D721Med (cell line): ENCODE data around the gene TIE1.

Experiments used
- DNase-seq: peaks from one replicate; pipeline ENCODE4 v3.0.0; 2011; ENCODE audit warnings: low spot score; ENCODE audit not compliant: insufficient read length
- FAIRE-seq: peaks from 2 replicates; lab custom pipeline; 2011; peaks lifted over from hg19 to GRCh38; lab: Jason Lieb, UNC
- CTCF ChIP-seq: IDR thresholded peaks from 2 replicates; pipeline ENCODE4 v1.5.1; 2012; ENCODE audit warnings: mild to moderate bottlenecking, control low read depth; ENCODE audit not compliant: insufficient read depth; ENCODE audit errors: missing control alignments

TIE1 gene

GRCh38 chr1:43279666-43280065 lies 21.1 kb upstream of the TIE1 start:
- DNase-seq, result no peak
- TF ChIP-seq CTCF, result no peak
- FAIRE-seq, result no peak

DNA sequence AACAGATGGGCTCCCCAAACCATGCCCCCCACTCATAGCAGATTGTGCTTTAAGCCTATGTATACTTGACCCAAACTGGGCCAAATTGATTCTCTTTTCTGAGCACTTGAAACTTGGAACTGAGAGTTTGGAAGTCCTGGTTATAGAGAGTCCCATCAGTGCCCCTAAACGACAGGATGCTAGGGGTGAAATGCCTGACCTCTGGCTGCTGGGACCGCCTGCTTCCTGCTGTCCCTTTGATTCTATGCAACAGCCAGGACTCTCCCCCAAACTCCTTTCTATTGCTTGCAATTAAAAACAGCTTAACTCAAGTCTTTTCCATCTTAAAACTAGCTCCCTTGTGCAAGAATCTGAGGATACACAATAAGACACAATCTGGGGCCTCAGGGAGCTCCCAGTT lies 20.1 kb upstream of the TIE1 start:
- DNase-seq (no peak), FAIRE-seq (no peak)
- TF ChIP-seq CTCF, result no peak

GRCh38 chr1:43282220-43283195 lies 18.3 kb upstream of the TIE1 start:
- DNase-seq (no peak), FAIRE-seq (no peak)
- no peak for TF ChIP-seq CTCF

- FAIRE-seq, result no peak
- TF ChIP-seq CTCF, result no peak
- no peak for DNase-seq
Observed at GRCh38 chr1:43284065-43284464, 16.7 kb upstream of the TIE1 start.

DNA sequence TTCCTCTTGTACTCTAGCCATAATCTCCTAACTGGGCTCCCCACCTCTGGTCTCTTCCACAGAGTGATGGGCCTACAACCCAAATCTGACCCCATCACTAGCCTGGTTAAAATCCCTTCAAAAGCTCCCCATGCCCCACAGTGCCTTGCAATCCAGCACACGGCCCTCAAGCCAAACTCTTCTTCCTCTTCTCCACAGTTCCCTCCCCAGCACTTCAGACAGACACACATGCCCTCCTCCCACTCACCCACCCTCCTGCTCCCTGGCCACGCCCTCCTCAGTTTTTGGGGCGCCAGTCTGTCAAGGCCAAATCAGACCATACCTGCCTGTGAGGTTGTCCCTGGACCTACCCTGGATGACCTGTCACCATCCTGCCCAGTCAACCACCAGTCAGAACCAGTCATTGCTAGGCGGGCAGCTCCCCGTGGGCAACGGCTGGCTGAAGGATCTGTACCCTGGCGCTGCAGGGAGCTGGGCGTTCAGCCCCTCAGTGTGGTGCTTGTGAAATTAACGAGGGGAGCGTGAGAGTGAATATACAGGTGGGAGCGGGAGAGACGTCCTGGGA lies 16.2 kb upstream of the TIE1 start:
- no peak for FAIRE-seq

DNA sequence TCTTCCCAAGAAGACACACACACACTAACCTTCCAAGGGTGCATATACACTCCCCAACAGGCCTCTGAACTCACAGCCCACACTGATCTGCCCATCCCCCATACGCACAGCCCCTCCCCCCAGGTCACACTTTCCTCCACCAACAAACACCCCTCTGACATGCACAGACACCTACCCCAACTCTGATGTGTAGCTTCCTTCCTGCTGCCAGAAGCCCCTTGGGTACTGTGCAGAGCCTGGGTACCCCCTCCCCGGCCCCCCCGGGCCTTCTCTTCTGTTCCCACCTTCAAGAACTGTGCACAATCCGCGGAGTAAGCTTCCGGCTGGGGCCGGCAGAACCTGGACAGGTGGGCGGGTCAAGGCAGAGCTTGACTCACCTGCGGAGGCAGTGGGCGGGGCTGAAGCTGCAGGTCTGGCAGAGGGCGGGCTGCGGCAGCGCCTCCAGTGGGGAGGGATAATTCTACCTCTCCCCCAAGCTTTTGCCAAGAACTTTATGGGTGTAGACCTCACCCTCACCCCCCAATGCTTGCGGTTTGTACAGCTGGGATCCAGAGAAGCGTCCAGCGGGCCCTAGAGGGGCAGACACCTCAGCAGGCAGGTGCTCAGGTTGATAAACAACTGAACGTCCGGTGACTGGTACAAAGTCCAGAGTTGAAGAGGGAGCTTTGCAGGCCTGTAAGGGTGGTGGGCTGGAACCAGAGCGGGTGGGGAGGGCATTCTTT lies 15.4 kb upstream of the TIE1 start, which contains the start of gene C1orf210:
Gene C1orf210 (minus strand): TSS at position 313 of the 722 bp plus-strand sequence. CDS start 2,311 bp downstream, outside the sequence.
- FAIRE-seq (no peak), DNase-seq (no peak)
- TF ChIP-seq CTCF, result no peak

More for the DNA sequence above, 16.2 kb upstream of the TIE1 start:
- no peak for DNase-seq
- no peak for TF ChIP-seq CTCF
